K562 (cell line): ENCODE results near the gene AP2A2. TPM values are rescaled to one million over a fixed set of nuclear protein-coding genes. Genes with fewer than 3 reads are reported as not detected.

Experiments used
- BACH1 ChIP-seq: fragments of 200-800 bp; sonication (Bioruptor generic); IDR thresholded peaks from 2 replicates; pipeline ENCODE4 v1.6.1; 2016; ENCODE audit warnings: missing genetic modification characterization, missing compliant biosample characterization
- C11orf30 ChIP-seq: fragments of 450-650 bp; IDR thresholded peaks from 2 replicates; pipeline ENCODE4 v1.6.1; 2016; ENCODE audit warnings: low read depth, mild to moderate bottlenecking
- CBX5 ChIP-seq: IDR thresholded peaks from 2 replicates; pipeline ENCODE4 v1.6.1; 2014; ENCODE audit warnings: low read depth, borderline replicate concordance
- CEBPG ChIP-seq, 3 experiments: fragments of 200-800 bp in 1 of 3; sonication (Bioruptor generic) in 1 of 3; sonication (generic) in 1 of 3; formaldehyde crosslinking in 1 of 3; IDR thresholded peaks in 2 of 3; conservative IDR thresholded peaks in 1 of 3; 2 replicates each; pipeline versions ENCODE4 v1.6.1 to v1.8.0; 2016 to 2022; ENCODE audit warnings: missing compliant biosample characterization in 2 of 3, missing genetic modification characterization in 2 of 3, mild to moderate bottlenecking in 1 of 3, missing genetic modification reagents in 1 of 3
- DIDO1 ChIP-seq: fragments of 450-650 bp; IDR thresholded peaks from 2 replicates; pipeline ENCODE4 v1.6.1; 2016; ENCODE audit warnings: low read depth, missing biosample characterization, missing genetic modification characterization
- ERF ChIP-seq: fragments of 450-650 bp; formaldehyde crosslinking; IDR thresholded peaks from 2 replicates; pipeline ENCODE4 v1.4.0; 2020; ENCODE audit warnings: mild to moderate bottlenecking, mixed read lengths
- IFI16 ChIP-seq: fragments of 250-450 bp; sonication (Bioruptor Pico); IDR thresholded peaks from 2 replicates; pipeline ENCODE4 v2.1.2; 2022; ENCODE audit warnings: mild to moderate bottlenecking, inconsistent platforms
- KDM1A ChIP-seq, 2 experiments: fragments of 450-650 bp; IDR thresholded peaks; 2 replicates each; pipeline ENCODE4 v1.6.1; 2016; ENCODE audit warnings: mild to moderate bottlenecking in 2 of 2
- NFE2 ChIP-seq: IDR thresholded peaks from 2 replicates; pipeline ENCODE4 v1.6.1; 2014; ENCODE audit warnings: antibody characterized with exemption, low read depth
- RBFOX2 ChIP-seq: fragments of 200-400 bp; formaldehyde crosslinking; IDR thresholded peaks from 2 replicates; pipeline ENCODE4 v1.6.1; 2017; ENCODE audit warnings: low read depth, mild to moderate bottlenecking, low read length, moderate library complexity
- RFX1 ChIP-seq: fragments of 450-650 bp; IDR thresholded peaks from 2 replicates; pipeline ENCODE4 v1.6.1; 2016; ENCODE audit warnings: mild to moderate bottlenecking, moderate library complexity
- RHOXF2B ChIP-seq: fragments of 250-450 bp; sonication (Bioruptor Pico); conservative IDR thresholded peaks from 2 replicates; pipeline ENCODE4 v1.5.1; 2021
- SNRNP70 ChIP-seq: fragments of 200-400 bp; formaldehyde crosslinking; optimal IDR thresholded peaks from 2 replicates; pipeline ENCODE3; 2017; ENCODE audit warnings: low read depth, low read length
- SP1 ChIP-seq: sonication (generic); formaldehyde crosslinking; IDR thresholded peaks from 2 replicates; pipeline ENCODE4 v1.8.1; 2022; ENCODE audit warnings: mild to moderate bottlenecking, missing genetic modification reagents
- SREBF2 ChIP-seq: sonication (generic); formaldehyde crosslinking; IDR thresholded peaks from 2 replicates; pipeline ENCODE4 v1.4.0; 2020; ENCODE audit warnings: mild to moderate bottlenecking, missing genetic modification reagents
- TCFL5 ChIP-seq: fragments of 250-450 bp; sonication (Bioruptor Pico); conservative IDR thresholded peaks from 2 replicates; pipeline ENCODE4 v1.6.1; 2021; ENCODE audit warnings: mild to moderate bottlenecking, moderate library complexity, matching md5 sums
- TOE1 ChIP-seq, 2 experiments: fragments of 450-650 bp in 1 of 2; sonication (generic) in 1 of 2; formaldehyde crosslinking in 1 of 2; IDR thresholded peaks; 2 replicates each; pipeline versions ENCODE4 v1.7.1 to v1.8.0; 2016 to 2022; ENCODE audit warnings: borderline replicate concordance in 2 of 2, mild to moderate bottlenecking in 2 of 2, antibody characterized with exemption in 1 of 2, inconsistent platforms in 1 of 2, low read depth in 1 of 2, missing genetic modification reagents in 1 of 2, moderate library complexity in 1 of 2
- U2AF2 ChIP-seq: fragments of 200-400 bp; formaldehyde crosslinking; optimal IDR thresholded peaks from 2 replicates; pipeline ENCODE3; 2017; ENCODE audit warnings: low read depth, mild to moderate bottlenecking, low read length
- ZNF197 ChIP-seq: fragments of 200-800 bp; sonication (Bioruptor generic); IDR thresholded peaks from 2 replicates; pipeline ENCODE4 v1.6.1; 2016; ENCODE audit warnings: low read depth, missing genetic modification characterization, missing compliant biosample characterization
- ZNF224 ChIP-seq: sonication (generic); formaldehyde crosslinking; IDR thresholded peaks from 2 replicates; pipeline ENCODE4 v1.8.0; 2022; ENCODE audit warnings: mild to moderate bottlenecking, missing genetic modification reagents
- ZNF644 ChIP-seq: fragments of 200-800 bp; sonication (Bioruptor generic); IDR thresholded peaks from 2 replicates; pipeline ENCODE4 v1.6.1; 2016; ENCODE audit warnings: low read depth, missing genetic modification characterization, missing compliant biosample characterization
- ZNF696 ChIP-seq: fragments of 250-450 bp; sonication (Bioruptor Pico); conservative IDR thresholded peaks from 2 replicates; pipeline ENCODE4 v1.4.0; 2020; ENCODE audit warnings: mild to moderate bottlenecking, moderate library complexity
- polyA plus RNA-seq, 8 experiments: library from polyadenylated mRNA; depleted of rRNA in 4 of 8; stranded (reverse) in 5 of 8; unstranded in 3 of 8; fragments of >200 nt; fragmentation: Nextera tagmentation in 2 of 8; fragmentation: Illumina TruSeq in 1 of 8; extraction: Ambion mirVana in 2 of 8; extraction: Trizol in 1 of 8; gene quantifications; 2 replicates each; pipeline versions ENCODE4 v1.2.1 to v1.2.3, GENCODE V29; 2011 to 2014; ENCODE audit warnings: inconsistent platforms in 1 of 8, missing spikeins in 1 of 8
- total RNA-seq, 7 experiments: library from RNA; depleted of rRNA in 6 of 7; stranded (reverse); fragments of >200 nt in 6 of 7; fragmentation: Illumina TruSeq in 2 of 7; extraction: Trizol in 2 of 7; gene quantifications; 2 replicates each; pipeline versions ENCODE4 v1.2.1 to v1.2.3, GENCODE V29; 2011 to 2021; ENCODE audit warnings: low replicate concordance in 1 of 7
- TF ChIP-seq, protein P1 (sequence below): fragments of 450-650 bp; conservative IDR thresholded peaks from 2 replicates; pipeline ENCODE4 v1.6.1; 2016; ENCODE audit warnings: missing genetic modification characterization, low read depth, mild to moderate bottlenecking, missing compliant biosample characterization, moderate library complexity
- TF ChIP-seq, protein P2 (sequence below), 2 experiments: fragments of 450-650 bp in 1 of 2; IDR thresholded peaks; 2 replicates each; pipeline ENCODE4 v1.6.1; 2011 to 2017; ENCODE audit warnings: low read depth in 2 of 2, antibody characterized with exemption in 1 of 2, borderline replicate concordance in 1 of 2, low read length in 1 of 2, mild to moderate bottlenecking in 1 of 2, mixed read lengths in 1 of 2; ENCODE audit not compliant: control insufficient read depth in 1 of 2
- TF ChIP-seq, protein P3 (sequence below): sonication (generic); formaldehyde crosslinking; IDR thresholded peaks from 2 replicates; pipeline ENCODE4 v1.8.0; 2022; ENCODE audit warnings: missing genetic modification reagents, mild to moderate bottlenecking, moderate library complexity, borderline replicate concordance

The AP2A2 gene
- total and polyA plus RNA-seq, 9 of the 15 experiments (the other 6 are each of a cell fraction or from before 2014, with no cell fraction given) = 0.69 to 41.7 (median 15.2) TPM

DNA sequence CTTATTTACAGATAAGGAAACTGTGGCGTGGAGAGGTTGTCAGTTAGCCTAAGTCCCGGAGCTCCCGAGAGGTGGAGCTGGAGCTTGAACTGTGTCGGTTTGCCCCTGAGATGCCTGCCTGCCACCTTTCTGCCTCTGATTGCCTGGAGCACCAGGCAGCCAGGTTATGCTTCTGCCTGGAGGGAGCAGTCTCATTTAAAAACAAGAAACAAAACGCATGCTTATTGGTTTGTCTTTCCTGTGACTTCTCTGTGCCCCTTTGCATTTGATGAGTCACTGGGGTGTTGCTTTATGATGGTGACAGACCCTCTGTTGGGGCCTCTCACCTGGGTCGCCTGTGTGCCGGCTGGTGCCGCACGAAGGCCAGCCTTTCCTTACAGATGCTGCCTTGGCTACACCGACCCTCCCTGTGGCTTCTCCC lies 12.2 kb downstream of the AP2A2 start (continued):
- peak; percentile 72 for TF ChIP-seq C11orf30
- TF ChIP-seq ZNF644 (tag) = no peak
- no peak for TF ChIP-seq CBX5
- TF ChIP-seq TCFL5 = no peak
- TF ChIP-seq TOE1 (IDR thresholded peaks at IDR 0.05; ENCODE audit: borderline replicate concordance) = no peak
- no peak for TF ChIP-seq TOE1 (CRISPR knock-in tag; IDR thresholded peaks at IDR 0.05; ENCODE audit: borderline replicate concordance, low read depth)
- TF ChIP-seq SREBF2 (CRISPR knock-in tag) = no peak
- TF ChIP-seq SNRNP70 = no peak
- no peak for TF ChIP-seq RFX1
- TF ChIP-seq, protein P1, sequence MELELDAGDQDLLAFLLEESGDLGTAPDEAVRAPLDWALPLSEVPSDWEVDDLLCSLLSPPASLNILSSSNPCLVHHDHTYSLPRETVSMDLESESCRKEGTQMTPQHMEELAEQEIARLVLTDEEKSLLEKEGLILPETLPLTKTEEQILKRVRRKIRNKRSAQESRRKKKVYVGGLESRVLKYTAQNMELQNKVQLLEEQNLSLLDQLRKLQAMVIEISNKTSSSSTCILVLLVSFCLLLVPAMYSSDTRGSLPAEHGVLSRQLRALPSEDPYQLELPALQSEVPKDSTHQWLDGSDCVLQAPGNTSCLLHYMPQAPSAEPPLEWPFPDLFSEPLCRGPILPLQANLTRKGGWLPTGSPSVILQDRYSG (tag) = no peak
- no peak for TF ChIP-seq ZNF696 (CRISPR knock-in tag)
- TF ChIP-seq, protein P2, sequence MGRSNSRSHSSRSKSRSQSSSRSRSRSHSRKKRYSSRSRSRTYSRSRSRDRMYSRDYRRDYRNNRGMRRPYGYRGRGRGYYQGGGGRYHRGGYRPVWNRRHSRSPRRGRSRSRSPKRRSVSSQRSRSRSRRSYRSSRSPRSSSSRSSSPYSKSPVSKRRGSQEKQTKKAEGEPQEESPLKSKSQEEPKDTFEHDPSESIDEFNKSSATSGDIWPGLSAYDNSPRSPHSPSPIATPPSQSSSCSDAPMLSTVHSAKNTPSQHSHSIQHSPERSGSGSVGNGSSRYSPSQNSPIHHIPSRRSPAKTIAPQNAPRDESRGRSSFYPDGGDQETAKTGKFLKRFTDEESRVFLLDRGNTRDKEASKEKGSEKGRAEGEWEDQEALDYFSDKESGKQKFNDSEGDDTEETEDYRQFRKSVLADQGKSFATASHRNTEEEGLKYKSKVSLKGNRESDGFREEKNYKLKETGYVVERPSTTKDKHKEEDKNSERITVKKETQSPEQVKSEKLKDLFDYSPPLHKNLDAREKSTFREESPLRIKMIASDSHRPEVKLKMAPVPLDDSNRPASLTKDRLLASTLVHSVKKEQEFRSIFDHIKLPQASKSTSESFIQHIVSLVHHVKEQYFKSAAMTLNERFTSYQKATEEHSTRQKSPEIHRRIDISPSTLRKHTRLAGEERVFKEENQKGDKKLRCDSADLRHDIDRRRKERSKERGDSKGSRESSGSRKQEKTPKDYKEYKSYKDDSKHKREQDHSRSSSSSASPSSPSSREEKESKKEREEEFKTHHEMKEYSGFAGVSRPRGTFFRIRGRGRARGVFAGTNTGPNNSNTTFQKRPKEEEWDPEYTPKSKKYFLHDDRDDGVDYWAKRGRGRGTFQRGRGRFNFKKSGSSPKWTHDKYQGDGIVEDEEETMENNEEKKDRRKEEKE (IDR thresholded peaks at IDR 0.05; ENCODE audit: borderline replicate concordance in 1 of 2, control insufficient read depth in 1 of 2, low read depth in 2 of 2, low read length in 1 of 2) = no peak
- TF ChIP-seq KDM1A (IDR thresholded peaks at IDR 0.05) = no peak
- no peak for TF ChIP-seq RBFOX2
- TF ChIP-seq NFE2 = peak; percentile 75
- no peak for TF ChIP-seq IFI16 (CRISPR knock-in tag)
- TF ChIP-seq CEBPG (CRISPR knock-in tag; IDR thresholded peaks at IDR 0.05) = no peak
- no peak for TF ChIP-seq CEBPG (tag; conservative IDR thresholded peaks at IDR 0.05 in 1 of 2, IDR thresholded peaks at IDR 0.05 in 1 of 2)
- TF ChIP-seq DIDO1 = no peak
- no peak for TF ChIP-seq BACH1 (tag)
- TF ChIP-seq ERF = no peak
- TF ChIP-seq, protein P3, sequence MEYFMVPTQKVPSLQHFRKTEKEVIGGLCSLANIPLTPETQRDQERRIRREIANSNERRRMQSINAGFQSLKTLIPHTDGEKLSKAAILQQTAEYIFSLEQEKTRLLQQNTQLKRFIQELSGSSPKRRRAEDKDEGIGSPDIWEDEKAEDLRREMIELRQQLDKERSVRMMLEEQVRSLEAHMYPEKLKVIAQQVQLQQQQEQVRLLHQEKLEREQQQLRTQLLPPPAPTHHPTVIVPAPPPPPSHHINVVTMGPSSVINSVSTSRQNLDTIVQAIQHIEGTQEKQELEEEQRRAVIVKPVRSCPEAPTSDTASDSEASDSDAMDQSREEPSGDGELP = peak; percentile 38; the same call in 1 of the 2 replicates
- TF ChIP-seq U2AF2 = no peak
- TF ChIP-seq ZNF224 (CRISPR knock-in tag) = no peak
- TF ChIP-seq RHOXF2B (CRISPR knock-in tag) = no peak
- TF ChIP-seq ZNF197 (CRISPR knock-in tag) = no peak
- no peak for TF ChIP-seq SP1 (CRISPR knock-in tag)
